Measurements from ENCODE around the gene KRT79. TPM values are rescaled to one million over a fixed set of nuclear protein-coding genes. Genes with fewer than 3 reads are reported as not detected.

KRT79 gene
- total RNA-seq, 4 donors from 2014 or later = 48.8 to 202 (median 156) TPM

DNA sequence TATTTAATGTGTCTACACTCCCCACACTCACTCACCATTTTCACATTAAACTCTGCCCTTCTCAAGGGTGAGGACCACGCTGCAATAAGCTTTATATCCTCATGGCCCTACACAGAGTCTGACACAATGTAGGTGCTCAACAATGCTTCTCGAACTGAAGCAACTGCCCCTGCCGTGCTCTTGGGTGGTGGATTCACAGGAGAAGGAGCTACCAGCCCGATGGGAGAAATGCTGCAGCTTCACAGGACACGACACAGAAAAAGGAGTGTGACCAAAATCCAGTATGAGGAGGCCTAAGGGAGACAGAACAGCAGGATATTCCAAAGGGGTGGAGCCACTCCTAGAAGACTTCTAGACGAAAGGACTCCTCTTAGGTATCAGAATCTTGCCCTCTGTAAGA lies 31.7 kb downstream of the KRT79 start:
- Histone ChIP-seq H3K4me3 (no peak overlapping the region), H3K27me3 (no peaks in the 10 kb centered on the region), H3K27ac (no peak overlapping the region), H3K4me1 (no peaks in the 10 kb centered on the region), H3K36me3 (no peaks in the 10 kb centered on the region), H3K9me3 (no peaks in the 10 kb centered on the region)
- DNase-seq (ENCODE audit: low spot score in 2 of 2) = no peak
- TF ChIP-seq POLR2AphosphoS5 (IDR thresholded peaks at IDR 0.05) (no peak), POLR2A (IDR thresholded peaks at IDR 0.05) (no peak), EP300 (IDR thresholded peaks at IDR 0.05) (no peak)
- TF ChIP-seq, protein P1, sequence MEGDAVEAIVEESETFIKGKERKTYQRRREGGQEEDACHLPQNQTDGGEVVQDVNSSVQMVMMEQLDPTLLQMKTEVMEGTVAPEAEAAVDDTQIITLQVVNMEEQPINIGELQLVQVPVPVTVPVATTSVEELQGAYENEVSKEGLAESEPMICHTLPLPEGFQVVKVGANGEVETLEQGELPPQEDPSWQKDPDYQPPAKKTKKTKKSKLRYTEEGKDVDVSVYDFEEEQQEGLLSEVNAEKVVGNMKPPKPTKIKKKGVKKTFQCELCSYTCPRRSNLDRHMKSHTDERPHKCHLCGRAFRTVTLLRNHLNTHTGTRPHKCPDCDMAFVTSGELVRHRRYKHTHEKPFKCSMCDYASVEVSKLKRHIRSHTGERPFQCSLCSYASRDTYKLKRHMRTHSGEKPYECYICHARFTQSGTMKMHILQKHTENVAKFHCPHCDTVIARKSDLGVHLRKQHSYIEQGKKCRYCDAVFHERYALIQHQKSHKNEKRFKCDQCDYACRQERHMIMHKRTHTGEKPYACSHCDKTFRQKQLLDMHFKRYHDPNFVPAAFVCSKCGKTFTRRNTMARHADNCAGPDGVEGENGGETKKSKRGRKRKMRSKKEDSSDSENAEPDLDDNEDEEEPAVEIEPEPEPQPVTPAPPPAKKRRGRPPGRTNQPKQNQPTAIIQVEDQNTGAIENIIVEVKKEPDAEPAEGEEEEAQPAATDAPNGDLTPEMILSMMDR (IDR thresholded peaks at IDR 0.05) = no peak
- WGBS = 79% methylated on average over 6 of the region's 6 CpGs

DNA sequence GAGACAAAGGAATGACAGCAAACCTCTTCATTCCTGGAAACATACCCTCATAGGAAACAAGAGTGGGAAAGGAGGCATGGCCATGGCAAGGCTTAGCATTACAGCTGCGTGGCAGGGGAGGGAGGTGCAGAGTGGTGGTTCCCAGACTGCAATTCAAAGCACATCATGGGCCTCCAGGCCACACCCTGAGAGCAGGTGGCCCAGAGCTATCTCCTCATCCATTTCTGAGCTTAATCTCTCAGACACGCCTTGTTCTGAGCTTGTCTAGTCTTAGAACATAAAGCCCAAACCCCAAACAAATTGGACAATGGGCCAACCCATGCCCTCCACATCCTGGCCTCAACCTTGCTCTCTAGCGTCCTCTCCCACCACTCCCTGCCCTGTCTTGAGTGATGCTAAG lies 32.3 kb downstream of the KRT79 start:
- Histone ChIP-seq H3K27ac (no peak overlapping the region), H3K4me3 (no peak overlapping the region)
- DNase-seq (ENCODE audit: low spot score in 2 of 2) = no peak

DNA sequence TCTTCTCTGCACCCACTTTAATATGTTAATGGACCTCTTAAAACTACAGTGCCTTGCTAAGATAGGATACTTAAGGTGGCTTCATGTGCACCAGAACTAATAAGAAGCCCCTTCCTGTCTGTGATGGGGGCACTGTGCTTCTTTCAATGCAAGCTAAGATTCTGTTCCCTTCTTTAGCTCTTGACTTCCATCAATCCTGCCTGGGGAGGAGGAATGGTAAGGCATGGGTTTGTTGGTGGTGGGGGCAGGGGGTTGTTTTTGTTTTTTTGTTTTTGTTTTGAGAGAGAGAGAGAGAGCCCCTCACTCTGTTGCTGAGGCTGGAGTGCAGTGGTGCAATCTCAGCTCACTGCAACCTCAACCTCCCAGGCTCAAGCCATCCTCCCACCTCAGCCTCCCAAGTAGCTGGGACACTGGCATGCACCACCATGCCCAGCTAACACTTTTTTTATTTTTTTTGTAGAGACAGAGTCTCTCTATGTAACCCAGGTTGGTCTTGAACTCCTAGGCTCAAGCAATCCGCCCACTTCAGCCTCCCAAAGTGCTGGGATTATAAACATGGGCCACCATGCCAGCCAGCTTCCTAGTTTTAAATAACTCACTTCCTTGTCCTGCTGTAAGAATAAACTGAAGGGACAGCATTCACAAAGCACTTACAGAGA lies 33.7 kb downstream of the KRT79 start:
- no peaks in the 10 kb centered on the region for H3K36me3 ChIP-seq
- no peak overlapping the region for H3K4me3 ChIP-seq
- no peaks in the 10 kb centered on the region for H3K4me1 ChIP-seq
- H3K27ac ChIP-seq = no peak overlapping the region
- DNase-seq (ENCODE audit: low spot score in 2 of 2) = no peak
- 62% methylated on average over 1 of the region's 1 CpG for WGBS
- no peaks in the 10 kb centered on the region for H3K27me3 ChIP-seq
- no peaks in the 10 kb centered on the region for H3K9me3 ChIP-seq
- TF ChIP-seq POLR2A (IDR thresholded peaks at IDR 0.05) (no peak), EP300 (IDR thresholded peaks at IDR 0.05) (no peak)

More for the DNA sequence above, 32.3 kb downstream of the KRT79 start:
- Histone ChIP-seq H3K27me3 (no peaks in the 10 kb centered on the region), H3K9me3 (no peaks in the 10 kb centered on the region), H3K36me3 (no peaks in the 10 kb centered on the region), H3K4me1 (no peaks in the 10 kb centered on the region)
- 63% methylated on average over 3 of the region's 3 CpGs for WGBS
- TF ChIP-seq, protein P1 (IDR thresholded peaks at IDR 0.05) = no peak
- no peak for TF ChIP-seq POLR2AphosphoS5 (IDR thresholded peaks at IDR 0.05)
- no peak for TF ChIP-seq POLR2A (IDR thresholded peaks at IDR 0.05)
- no peak for TF ChIP-seq EP300 (IDR thresholded peaks at IDR 0.05)

DNA sequence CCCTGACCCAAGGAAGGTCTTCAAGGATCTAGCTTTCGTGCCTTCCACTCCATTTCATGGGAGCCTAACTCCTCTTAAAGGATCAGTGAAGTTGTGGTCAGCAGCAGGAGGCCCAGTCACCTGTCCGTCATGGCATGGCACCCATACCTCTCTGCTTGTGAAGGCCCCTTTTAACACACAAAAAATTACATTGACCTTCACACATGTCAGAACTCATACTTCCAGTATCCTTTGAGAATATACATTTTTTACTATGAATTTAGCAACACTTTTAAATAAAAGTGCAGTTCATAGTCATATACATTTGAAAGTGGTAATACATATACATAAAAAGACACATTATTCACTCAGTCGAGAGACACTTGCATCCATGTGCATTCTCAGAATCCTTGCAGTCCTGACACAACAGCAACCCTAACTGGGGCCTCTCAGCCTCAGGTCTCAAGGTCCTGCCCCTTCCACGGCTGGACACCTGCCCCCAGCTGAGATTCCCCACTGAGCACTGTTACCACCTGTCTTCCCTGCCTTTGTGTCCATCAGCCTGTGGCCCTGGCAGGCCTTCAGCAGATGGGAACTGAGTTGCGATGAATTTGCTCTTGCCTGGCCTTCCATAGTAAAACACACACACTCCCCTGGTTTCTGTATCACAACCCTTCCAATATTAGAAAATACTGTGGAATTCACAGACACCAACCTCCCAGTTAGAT lies 34.5 kb downstream of the KRT79 start:
- H3K4me3 ChIP-seq = no peak overlapping the region
- no peak overlapping the region for H3K27ac ChIP-seq
- no peak for TF ChIP-seq EP300 (IDR thresholded peaks at IDR 0.05)
- no peak for TF ChIP-seq POLR2A (IDR thresholded peaks at IDR 0.05)
- TF ChIP-seq, protein P1 (IDR thresholded peaks at IDR 0.05) = no peak
- no peak for TF ChIP-seq POLR2AphosphoS5 (IDR thresholded peaks at IDR 0.05)
- H3K27me3 ChIP-seq = no peaks in the 10 kb centered on the region
- no peaks in the 10 kb centered on the region for H3K4me1 ChIP-seq
- H3K36me3 ChIP-seq = no peaks in the 10 kb centered on the region
- no peaks in the 10 kb centered on the region for H3K9me3 ChIP-seq
- no peak for DNase-seq (ENCODE audit: low spot score in 2 of 2)
- 69% methylated on average over 5 of the region's 5 CpGs for WGBS

DNA sequence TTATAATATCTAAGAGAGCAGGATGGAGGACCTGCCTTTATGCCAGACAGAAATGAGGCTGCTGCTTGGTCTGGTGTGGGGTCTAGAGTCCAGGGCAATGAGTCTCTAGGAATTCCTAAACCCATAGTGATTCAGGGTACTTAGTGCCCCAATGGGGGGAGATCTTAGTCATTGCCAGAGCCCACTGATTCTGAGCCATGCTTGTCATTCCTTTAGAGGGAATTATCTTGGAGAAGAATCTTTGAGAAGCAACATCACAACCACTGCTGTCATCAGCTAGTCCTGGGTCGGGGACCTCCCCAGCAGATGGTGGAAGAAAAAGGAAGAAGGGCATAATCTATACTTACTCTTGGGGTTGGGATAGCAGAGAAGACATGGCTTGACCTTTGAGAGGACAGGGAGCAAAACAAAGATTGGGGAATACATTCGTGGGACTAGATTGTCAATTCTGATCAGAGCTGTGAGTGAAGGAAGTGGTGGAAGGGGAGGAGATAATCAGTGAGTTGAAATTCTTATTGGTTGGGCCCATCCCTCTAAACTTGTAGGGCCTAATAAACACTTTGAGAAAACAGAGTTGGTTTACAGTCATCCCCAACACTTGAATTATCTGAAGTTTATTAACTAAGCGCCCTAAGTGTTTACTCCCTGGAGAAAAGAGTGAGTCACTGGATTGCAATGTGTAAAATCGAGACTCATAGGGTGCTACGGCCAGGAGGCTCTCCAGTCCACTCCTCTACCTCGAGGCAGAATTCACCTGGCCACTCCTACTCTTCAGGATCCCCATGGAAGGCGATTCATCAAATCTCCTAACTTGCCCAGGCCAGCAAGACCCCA lies 35.2 kb downstream of the KRT79 start:
- TF ChIP-seq POLR2A (IDR thresholded peaks at IDR 0.05) (no peak), EP300 (IDR thresholded peaks at IDR 0.05) (no peak), POLR2AphosphoS5 (IDR thresholded peaks at IDR 0.05) (no peak)
- TF ChIP-seq, protein P1 (IDR thresholded peaks at IDR 0.05) = no peak
- no peaks in the 10 kb centered on the region for H3K4me1 ChIP-seq
- no peaks in the 10 kb centered on the region for H3K36me3 ChIP-seq
- H3K4me3 ChIP-seq = no peak overlapping the region
- 63% methylated on average over 7 of the region's 7 CpGs for WGBS
- H3K27me3 ChIP-seq = no peaks in the 10 kb centered on the region
- no peak for DNase-seq (ENCODE audit: low spot score in 2 of 2)
- H3K27ac ChIP-seq = no peak overlapping the region
- H3K9me3 ChIP-seq = no peaks in the 10 kb centered on the region
